Liver (tissue), 9 donors: Measurements from ENCODE around the gene FHIP2A. TPM values are rescaled to one million over a fixed set of nuclear protein-coding genes. Genes with fewer than 3 reads are reported as not detected.

ENCODE experiments used
- DNase-seq: peaks from one replicate; pipeline ENCODE4 v3.0.0-alpha.2; 2017; ENCODE audit warnings: low spot score
- H3K27ac ChIP-seq, 2 donors: one replicate each; pipeline ENCODE4 v1.7.0; 2013; ENCODE audit warnings: inconsistent platforms in 2 of 2, low read length in 2 of 2, control low read depth in 1 of 2, low read depth in 1 of 2, mild to moderate bottlenecking in 1 of 2
- H3K27me3 ChIP-seq, 4 donors: one replicate each; pipeline versions ENCODE4 v1.6.1 to v1.7.0; 2013; ENCODE audit warnings: low read length in 3 of 4, inconsistent platforms in 1 of 4, mild to moderate bottlenecking in 1 of 4, moderate library complexity in 1 of 4; ENCODE audit not compliant: control insufficient read depth in 4 of 4, insufficient read depth in 4 of 4
- H3K36me3 ChIP-seq, 4 donors: one replicate each; pipeline versions ENCODE4 v1.6.1 to v1.7.0; 2013; ENCODE audit warnings: low read length in 3 of 4, mild to moderate bottlenecking in 3 of 4, low read depth in 1 of 4, moderate library complexity in 1 of 4; ENCODE audit not compliant: control insufficient read depth in 4 of 4, insufficient read depth in 3 of 4
- H3K4me1 ChIP-seq, 4 donors: one replicate each; pipeline versions ENCODE4 v1.6.1 to v1.7.0; 2013; ENCODE audit warnings: low read length in 3 of 4, mild to moderate bottlenecking in 3 of 4, moderate library complexity in 1 of 4; ENCODE audit not compliant: control insufficient read depth in 4 of 4, insufficient read depth in 4 of 4
- H3K4me3 ChIP-seq, 3 donors: one replicate each; pipeline versions ENCODE4 v1.6.1 to v1.7.0; 2013; ENCODE audit warnings: low read length in 3 of 3, control low read depth in 1 of 3, low read depth in 1 of 3, mild to moderate bottlenecking in 1 of 3
- H3K9ac ChIP-seq, 2 donors: one replicate each; pipeline ENCODE4 v1.7.0; 2013; ENCODE audit warnings: low read length in 2 of 2, mild to moderate bottlenecking in 2 of 2, moderate library complexity in 2 of 2, control low read depth in 1 of 2, low read depth in 1 of 2
- H3K9me3 ChIP-seq, 4 donors: one replicate each; pipeline versions ENCODE4 v1.6.1 to v1.7.0; 2013; ENCODE audit warnings: low read length in 3 of 4; ENCODE audit not compliant: control insufficient read depth in 4 of 4
- ATF3 ChIP-seq: IDR thresholded peaks from 2 replicates; pipeline ENCODE4 v1.6.1; 2016; ENCODE audit warnings: antibody characterized with exemption
- CTCF ChIP-seq: fragments of 150-350 bp; IDR thresholded peaks from 2 replicates; pipeline ENCODE4 v1.5.1; 2017; ENCODE audit warnings: improper control_type of control experiment, low read depth, low read length; ENCODE audit not compliant: missing input control
- EGR1 ChIP-seq, 2 donors: IDR thresholded peaks; 2 replicates each; pipeline ENCODE4 v1.6.1; 2016 to 2018; ENCODE audit warnings: antibody characterized with exemption in 2 of 2, low read depth in 2 of 2
- FOXA1 ChIP-seq: IDR thresholded peaks from 2 replicates; pipeline ENCODE4 v1.6.1; 2016; ENCODE audit warnings: antibody characterized with exemption
- FOXA2 ChIP-seq: IDR thresholded peaks from 2 replicates; pipeline ENCODE4 v1.6.1; 2016; ENCODE audit warnings: antibody characterized with exemption
- GABPA ChIP-seq, 2 donors: IDR thresholded peaks in 1 of 2; conservative IDR thresholded peaks in 1 of 2; 2 replicates each; pipeline ENCODE4 v1.6.1; 2016; ENCODE audit warnings: antibody characterized with exemption in 2 of 2, mild to moderate bottlenecking in 1 of 2, moderate library complexity in 1 of 2
- HNF4A ChIP-seq, 2 donors: conservative IDR thresholded peaks; 2 replicates each; pipeline ENCODE4 v1.6.1; 2016; ENCODE audit warnings: antibody characterized with exemption in 2 of 2, mild to moderate bottlenecking in 2 of 2
- HNF4G ChIP-seq: IDR thresholded peaks from 2 replicates; pipeline ENCODE4 v1.6.1; 2016; ENCODE audit warnings: antibody characterized with exemption
- JUND ChIP-seq, 2 donors: IDR thresholded peaks; 2 replicates each; pipeline ENCODE4 v1.6.1; 2016; ENCODE audit warnings: antibody characterized with exemption in 2 of 2
- NR2F2 ChIP-seq: IDR thresholded peaks from 2 replicates; pipeline ENCODE4 v1.6.1; 2016; ENCODE audit warnings: antibody characterized with exemption
- RAD21 ChIP-seq, 2 donors: IDR thresholded peaks; 2 replicates each; pipeline ENCODE4 v1.6.1; 2016; ENCODE audit warnings: antibody characterized with exemption in 2 of 2, mild to moderate bottlenecking in 2 of 2
- RXRA ChIP-seq, 2 donors: IDR thresholded peaks; 2 replicates each; pipeline ENCODE4 v1.6.1; 2017 to 2018; ENCODE audit warnings: antibody characterized with exemption in 2 of 2, mild to moderate bottlenecking in 1 of 2
- TAF1 ChIP-seq: conservative IDR thresholded peaks from 2 replicates; pipeline ENCODE4 v1.6.1; 2016; ENCODE audit warnings: antibody characterized with exemption, mild to moderate bottlenecking
- YY1 ChIP-seq: IDR thresholded peaks from 2 replicates; pipeline ENCODE4 v1.6.1; 2016; ENCODE audit warnings: antibody characterized with exemption, mild to moderate bottlenecking
- ZBTB33 ChIP-seq: IDR thresholded peaks from 2 replicates; pipeline ENCODE4 v1.6.1; 2016; ENCODE audit warnings: antibody characterized with exemption
- WGBS: extraction: QIAGEN DNeasy Blood & Tissue Kit; methylation state at CpG from one replicate; pipeline ENCODE4 v1.1.7; 2013; 5-methylcytosine and 5-hydroxymethylcytosine counted together
- polyA plus RNA-seq, 2 donors: library from polyadenylated mRNA; stranded (reverse) in 1 of 2; unstranded in 1 of 2; fragments of 200-250 nt in 1 of 2; fragments of >200 nt in 1 of 2; fragmentation: Nextera tagmentation in 1 of 2; extraction: Ambion mirVana in 1 of 2; gene quantifications; one replicate each; pipeline versions ENCODE4 v1.2.1 to v1.2.3, GENCODE V29; 2013 to 2015
- total RNA-seq, 2 donors: library from RNA; depleted of rRNA; stranded (reverse); fragments of >200 nt; gene quantifications; one replicate each; pipeline ENCODE4 v1.2.3, GENCODE V29; 2014
- TF ChIP-seq, protein P1 (sequence below): IDR thresholded peaks from 2 replicates; pipeline ENCODE4 v1.6.1; 2016; ENCODE audit warnings: antibody characterized with exemption
- TF ChIP-seq, protein P2 (sequence below): IDR thresholded peaks from 2 replicates; pipeline ENCODE4 v1.6.1; 2016; ENCODE audit warnings: antibody characterized with exemption, mild to moderate bottlenecking
- donor health status: healthy.
- donor health status: healthy.
- donor health status: healthy.
- donor health status: healthy.
- donor health status: healthy.

FHIP2A gene
- total and polyA plus RNA-seq, 4 donors, result 8.0 to 21.1 (median 13.3) TPM

- H3K27me3 ChIP-seq, result no peaks in the 10 kb centered on the region
- 90% methylated on average over 1 of the region's 1 CpG for WGBS
- DNase-seq, result no peak
- no peak overlapping the region for H3K4me3 ChIP-seq
- no peaks in the 10 kb centered on the region for H3K4me1 ChIP-seq
- no peaks in the 10 kb centered on the region for H3K9me3 ChIP-seq
- TF ChIP-seq RAD21 (IDR thresholded peaks at IDR 0.05) (no peak), FOXA1 (no peak), JUND (IDR thresholded peaks at IDR 0.05) (no peak), EGR1 (IDR thresholded peaks at IDR 0.05; ENCODE audit: low read depth in 2 of 2) (no peak), NR2F2 (no peak), TAF1 (no peak), CTCF (no peak), FOXA2 (no peak), YY1 (no peak), RXRA (IDR thresholded peaks at IDR 0.05) (no peak), HNF4A (conservative IDR thresholded peaks at IDR 0.05) (no peak), ATF3 (no peak), HNF4G (no peak), GABPA (IDR thresholded peaks at IDR 0.05 in 1 of 2, conservative IDR thresholded peaks at IDR 0.05 in 1 of 2) (no peak), ZBTB33 (no peak)
- TF ChIP-seq, protein P1, sequence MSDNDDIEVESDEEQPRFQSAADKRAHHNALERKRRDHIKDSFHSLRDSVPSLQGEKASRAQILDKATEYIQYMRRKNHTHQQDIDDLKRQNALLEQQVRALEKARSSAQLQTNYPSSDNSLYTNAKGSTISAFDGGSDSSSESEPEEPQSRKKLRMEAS, result no peak
- TF ChIP-seq, protein P2, sequence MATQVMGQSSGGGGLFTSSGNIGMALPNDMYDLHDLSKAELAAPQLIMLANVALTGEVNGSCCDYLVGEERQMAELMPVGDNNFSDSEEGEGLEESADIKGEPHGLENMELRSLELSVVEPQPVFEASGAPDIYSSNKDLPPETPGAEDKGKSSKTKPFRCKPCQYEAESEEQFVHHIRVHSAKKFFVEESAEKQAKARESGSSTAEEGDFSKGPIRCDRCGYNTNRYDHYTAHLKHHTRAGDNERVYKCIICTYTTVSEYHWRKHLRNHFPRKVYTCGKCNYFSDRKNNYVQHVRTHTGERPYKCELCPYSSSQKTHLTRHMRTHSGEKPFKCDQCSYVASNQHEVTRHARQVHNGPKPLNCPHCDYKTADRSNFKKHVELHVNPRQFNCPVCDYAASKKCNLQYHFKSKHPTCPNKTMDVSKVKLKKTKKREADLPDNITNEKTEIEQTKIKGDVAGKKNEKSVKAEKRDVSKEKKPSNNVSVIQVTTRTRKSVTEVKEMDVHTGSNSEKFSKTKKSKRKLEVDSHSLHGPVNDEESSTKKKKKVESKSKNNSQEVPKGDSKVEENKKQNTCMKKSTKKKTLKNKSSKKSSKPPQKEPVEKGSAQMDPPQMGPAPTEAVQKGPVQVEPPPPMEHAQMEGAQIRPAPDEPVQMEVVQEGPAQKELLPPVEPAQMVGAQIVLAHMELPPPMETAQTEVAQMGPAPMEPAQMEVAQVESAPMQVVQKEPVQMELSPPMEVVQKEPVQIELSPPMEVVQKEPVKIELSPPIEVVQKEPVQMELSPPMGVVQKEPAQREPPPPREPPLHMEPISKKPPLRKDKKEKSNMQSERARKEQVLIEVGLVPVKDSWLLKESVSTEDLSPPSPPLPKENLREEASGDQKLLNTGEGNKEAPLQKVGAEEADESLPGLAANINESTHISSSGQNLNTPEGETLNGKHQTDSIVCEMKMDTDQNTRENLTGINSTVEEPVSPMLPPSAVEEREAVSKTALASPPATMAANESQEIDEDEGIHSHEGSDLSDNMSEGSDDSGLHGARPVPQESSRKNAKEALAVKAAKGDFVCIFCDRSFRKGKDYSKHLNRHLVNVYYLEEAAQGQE, result no peak
- H3K9ac ChIP-seq, result no peak overlapping the region
- peaks cover 0 to 7% (median 3%) of the 10 kb centered on the region in 4 donors for H3K36me3 ChIP-seq
- H3K27ac ChIP-seq, result no peak overlapping the region
Observed at GRCh38 chr10:114868870-114869519, 47.4 kb downstream of the FHIP2A start.
